HEK293T (cell line): Measurements from ENCODE around the gene UBTD1.

Experiments
- CTCF ChIA-PET: fragments of 350-600 bp; formaldehyde crosslinking; extraction: SDS; loops from one replicate; lab custom pipeline; 2021; ENCODE audit warnings: antibody characterized with exemption, inconsistent platforms; lab: Yijun Ruan, JAX
- POLR2A ChIA-PET: fragments of 350-600 bp; formaldehyde crosslinking; extraction: SDS; loops from one replicate; lab custom pipeline; 2020; ENCODE audit warnings: antibody characterized with exemption, inconsistent platforms; lab: Yijun Ruan, JAX
- DNase-seq: peaks from one replicate; pipeline ENCODE4 v3.0.0; 2012; ENCODE audit warnings: mixed read lengths; ENCODE audit errors: extremely low spot score
- ARNT ChIP-seq: fragments of 450-650 bp; IDR thresholded peaks from 2 replicates; pipeline ENCODE4 v1.6.1; 2017; ENCODE audit warnings: mild to moderate bottlenecking
- BHLHE40 ChIP-seq: fragments of 450-650 bp; IDR thresholded peaks from 2 replicates; pipeline ENCODE4 v1.6.1; 2016; ENCODE audit warnings: mild to moderate bottlenecking, moderate library complexity, borderline replicate concordance
- CTBP1 ChIP-seq: fragments of 450-650 bp; IDR thresholded peaks from 2 replicates; pipeline ENCODE4 v1.6.1; 2016; ENCODE audit warnings: borderline replicate concordance
- ELF4 ChIP-seq: fragments of 450-650 bp; IDR thresholded peaks from 2 replicates; pipeline ENCODE4 v1.6.1; 2017; ENCODE audit warnings: antibody characterized with exemption
- FOXA1 ChIP-seq: fragments of 450-650 bp; IDR thresholded peaks from 2 replicates; pipeline ENCODE4 v1.6.1; 2016; ENCODE audit warnings: mild to moderate bottlenecking
- FOXK2 ChIP-seq: fragments of 450-650 bp; IDR thresholded peaks from 2 replicates; pipeline ENCODE4 v1.6.1; 2016; ENCODE audit warnings: mild to moderate bottlenecking
- FOXM1 ChIP-seq: fragments of 450-650 bp; IDR thresholded peaks from 2 replicates; pipeline ENCODE4 v1.6.1; 2017; ENCODE audit warnings: mild to moderate bottlenecking, borderline replicate concordance
- HDGF ChIP-seq: fragments of 450-650 bp; IDR thresholded peaks from 2 replicates; pipeline ENCODE4 v1.6.1; 2017; ENCODE audit warnings: antibody characterized with exemption, borderline replicate concordance
- L3MBTL2 ChIP-seq: fragments of 450-650 bp; conservative IDR thresholded peaks from 2 replicates; pipeline ENCODE4 v1.6.1; 2016; ENCODE audit warnings: mild to moderate bottlenecking
- LEF1 ChIP-seq: fragments of 450-650 bp; IDR thresholded peaks from 2 replicates; pipeline ENCODE4 v1.6.1; 2017; ENCODE audit warnings: mild to moderate bottlenecking, borderline replicate concordance
- NFRKB ChIP-seq: fragments of 450-650 bp; IDR thresholded peaks from 2 replicates; pipeline ENCODE4 v1.6.1; 2016; ENCODE audit warnings: mild to moderate bottlenecking, moderate library complexity
- SP1 ChIP-seq: fragments of 450-650 bp; IDR thresholded peaks from 2 replicates; pipeline ENCODE4 v1.6.1; 2017
- SUZ12 ChIP-seq: fragments of 450-650 bp; IDR thresholded peaks from 2 replicates; pipeline ENCODE4 v1.6.1; 2016; ENCODE audit warnings: mild to moderate bottlenecking
- TARDBP ChIP-seq: fragments of 450-650 bp; IDR thresholded peaks from 2 replicates; pipeline ENCODE4 v1.6.1; 2016
- ZNF384 ChIP-seq: fragments of 450-650 bp; IDR thresholded peaks from 2 replicates; pipeline ENCODE4 v1.6.1; 2016
- TF ChIP-seq, protein P1 (sequence below): fragments of 450-650 bp; IDR thresholded peaks from 2 replicates; pipeline ENCODE4 v1.6.1; 2016

UBTD1 gene

GRCh38 chr10:97500297-97500575 lies 1.5 kb downstream of the UBTD1 start:
- DNase-seq: no peak
- CTCF ChIA-PET: interaction anchor here (1.1 kb wide), 1 partner anchor 54 kb away, joined by 3 read pairs; no protein-coding TSS in a partner anchor
- POLR2A ChIA-PET: no interaction called here
- TF ChIP-seq SP1 (no peak), CTBP1 (no peak), FOXA1 (no peak)

GRCh38 chr10:97502916-97503315 lies 4.2 kb downstream of the UBTD1 start:
- POLR2A ChIA-PET: no interaction called here
- no peak for DNase-seq
- TF ChIP-seq ELF4: no peak
- CTCF ChIA-PET: no interaction called here

DNA sequence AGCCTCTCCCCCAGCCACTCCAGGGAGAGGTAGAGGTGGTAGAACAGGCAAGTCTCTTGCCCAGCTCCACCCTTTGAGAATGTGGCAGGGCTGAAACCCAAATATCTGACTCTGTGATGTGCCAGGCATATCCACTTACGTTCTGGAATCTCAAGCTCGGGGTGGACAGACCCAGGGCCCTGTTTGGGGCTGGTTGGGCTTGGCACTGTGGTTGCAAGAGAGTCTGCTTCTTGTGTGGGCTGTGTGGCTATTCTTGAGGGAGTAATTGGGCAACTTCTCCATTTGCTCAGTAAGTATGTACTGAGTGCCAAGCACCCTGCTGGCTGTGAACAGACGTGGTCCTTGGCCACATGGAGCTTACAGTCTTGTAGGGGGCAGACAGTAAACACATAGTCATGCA lies 4.7 kb downstream of the UBTD1 start:
- TF ChIP-seq ELF4: no peak
- no peak for TF ChIP-seq L3MBTL2
- no peak for TF ChIP-seq FOXK2
- TF ChIP-seq FOXA1: no peak
- TF ChIP-seq FOXM1: no peak
- no peak for TF ChIP-seq TARDBP
- no peak for TF ChIP-seq SUZ12
- no peak for TF ChIP-seq BHLHE40
- no peak for TF ChIP-seq ARNT
- TF ChIP-seq, protein P1, sequence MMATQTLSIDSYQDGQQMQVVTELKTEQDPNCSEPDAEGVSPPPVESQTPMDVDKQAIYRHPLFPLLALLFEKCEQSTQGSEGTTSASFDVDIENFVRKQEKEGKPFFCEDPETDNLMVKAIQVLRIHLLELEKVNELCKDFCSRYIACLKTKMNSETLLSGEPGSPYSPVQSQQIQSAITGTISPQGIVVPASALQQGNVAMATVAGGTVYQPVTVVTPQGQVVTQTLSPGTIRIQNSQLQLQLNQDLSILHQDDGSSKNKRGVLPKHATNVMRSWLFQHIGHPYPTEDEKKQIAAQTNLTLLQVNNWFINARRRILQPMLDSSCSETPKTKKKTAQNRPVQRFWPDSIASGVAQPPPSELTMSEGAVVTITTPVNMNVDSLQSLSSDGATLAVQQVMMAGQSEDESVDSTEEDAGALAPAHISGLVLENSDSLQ: no peak
- no peak for TF ChIP-seq CTBP1
- TF ChIP-seq LEF1: no peak
- no peak for TF ChIP-seq NFRKB
- no peak for TF ChIP-seq SP1
- no peak for TF ChIP-seq ZNF384
- TF ChIP-seq HDGF: no peak
- ChIA-PET CTCF (no interaction called here), POLR2A (no interaction called here)
- DNase-seq: no peak

GRCh38 chr10:97505152-97505551 lies 6.4 kb downstream of the UBTD1 start:
- POLR2A ChIA-PET: interaction anchor here (1.0 kb wide), 1 partner anchor 9 kb away, joined by 3 read pairs; no protein-coding TSS in a partner anchor
- TF ChIP-seq BHLHE40 (no peak), FOXK2 (no peak), ELF4 (no peak), HDGF (no peak), SP1 (no peak), TARDBP (no peak), L3MBTL2 (no peak), NFRKB (no peak), ZNF384 (no peak), ARNT (no peak), CTBP1 (no peak), FOXM1 (no peak), SUZ12 (no peak)
- no peak for DNase-seq
- CTCF ChIA-PET: interaction anchor here (1.1 kb wide), 1 partner anchor 29 kb away, joined by 3 read pairs; no protein-coding TSS in a partner anchor

- CTCF ChIA-PET: interaction anchor here (1.1 kb wide), 1 partner anchor 28 kb away, joined by 3 read pairs; no protein-coding TSS in a partner anchor
Observed at GRCh38 chr10:97506199-97506991, 7.7 kb downstream of the UBTD1 start.

GRCh38 chr10:97508342-97508741 lies 9.6 kb downstream of the UBTD1 start:
- CTCF ChIA-PET: no interaction called here

More at GRCh38 chr10:97506199-97506991, 7.7 kb downstream of the UBTD1 start:
- POLR2A ChIA-PET: interaction anchor here (1.0 kb wide), 1 partner anchor 8 kb away, joined by 3 read pairs; no protein-coding TSS in a partner anchor
- TF ChIP-seq NFRKB (no peak), FOXK2 (no peak), TARDBP (no peak), SP1 (no peak)
- TF ChIP-seq, protein P1: no peak
- DNase-seq: no peak

DNA sequence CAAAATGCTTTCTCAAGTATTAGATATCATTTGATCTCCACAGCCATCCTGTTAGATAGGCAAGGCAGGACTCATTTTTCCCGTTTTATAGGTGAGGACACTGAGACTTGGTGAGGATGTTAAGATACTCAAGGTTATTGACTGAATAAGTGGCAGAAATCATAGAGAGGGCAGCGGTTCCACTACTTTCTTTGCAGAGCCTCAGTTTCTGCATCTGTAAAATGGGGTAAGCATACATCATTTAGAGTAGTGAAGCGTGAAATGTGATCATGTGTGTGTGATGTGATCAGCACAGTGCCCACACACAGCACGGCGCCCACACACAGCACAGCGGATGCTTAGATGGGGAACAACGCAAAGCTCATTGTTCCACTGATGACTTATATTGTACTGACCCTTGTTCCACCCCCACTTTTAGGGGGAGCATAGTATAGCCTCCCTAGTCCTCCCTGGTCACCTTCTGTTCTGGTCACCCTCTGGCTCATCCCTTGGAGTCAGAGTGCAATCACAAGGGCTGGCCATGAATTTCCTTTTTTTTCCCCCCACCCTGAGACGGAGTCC lies 10.5 kb downstream of the UBTD1 start:
- ChIA-PET POLR2A (no interaction called here), CTCF (interaction anchor here (1.0 kb wide), 1 partner anchor 63 kb away, joined by 3 read pairs; the partner anchor contains the start of gene ANKRD2)
- DNase-seq: no peak
- TF ChIP-seq ARNT (no peak), HDGF (no peak), TARDBP (no peak), ZNF384 (no peak), FOXK2 (no peak), SP1 (no peak), LEF1 (no peak), CTBP1 (no peak), NFRKB (no peak), ELF4 (no peak), L3MBTL2 (no peak), BHLHE40 (no peak), FOXA1 (no peak), FOXM1 (no peak), SUZ12 (no peak)
- TF ChIP-seq, protein P1: no peak

More at GRCh38 chr10:97508342-97508741, 9.6 kb downstream of the UBTD1 start:
- no peak for DNase-seq
- POLR2A ChIA-PET: no interaction called here
- TF ChIP-seq FOXA1: no peak
- TF ChIP-seq SP1: no peak
- no peak for TF ChIP-seq L3MBTL2
- TF ChIP-seq ELF4: no peak
- TF ChIP-seq LEF1: no peak
- no peak for TF ChIP-seq NFRKB
- TF ChIP-seq ARNT: no peak
- no peak for TF ChIP-seq BHLHE40
- no peak for TF ChIP-seq ZNF384
- TF ChIP-seq FOXM1: no peak
- no peak for TF ChIP-seq SUZ12
- TF ChIP-seq FOXK2: no peak
- TF ChIP-seq TARDBP: no peak
